Activated CD4-positive, alpha-beta T cell treated with anti-CD3 and anti-CD28 coated beads for 24 hours (primary cell): ENCODE results near the gene C19orf38.

ENCODE experiments used
- DNase-seq, 2 donors: peaks; one replicate each; pipeline ENCODE4 v3.0.0-alpha.2; 2020; ENCODE audit warnings: low read depth in 2 of 2

C19orf38 gene, protein sequence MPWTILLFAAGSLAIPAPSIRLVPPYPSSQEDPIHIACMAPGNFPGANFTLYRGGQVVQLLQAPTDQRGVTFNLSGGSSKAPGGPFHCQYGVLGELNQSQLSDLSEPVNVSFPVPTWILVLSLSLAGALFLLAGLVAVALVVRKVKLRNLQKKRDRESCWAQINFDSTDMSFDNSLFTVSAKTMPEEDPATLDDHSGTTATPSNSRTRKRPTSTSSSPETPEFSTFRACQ

DNA sequence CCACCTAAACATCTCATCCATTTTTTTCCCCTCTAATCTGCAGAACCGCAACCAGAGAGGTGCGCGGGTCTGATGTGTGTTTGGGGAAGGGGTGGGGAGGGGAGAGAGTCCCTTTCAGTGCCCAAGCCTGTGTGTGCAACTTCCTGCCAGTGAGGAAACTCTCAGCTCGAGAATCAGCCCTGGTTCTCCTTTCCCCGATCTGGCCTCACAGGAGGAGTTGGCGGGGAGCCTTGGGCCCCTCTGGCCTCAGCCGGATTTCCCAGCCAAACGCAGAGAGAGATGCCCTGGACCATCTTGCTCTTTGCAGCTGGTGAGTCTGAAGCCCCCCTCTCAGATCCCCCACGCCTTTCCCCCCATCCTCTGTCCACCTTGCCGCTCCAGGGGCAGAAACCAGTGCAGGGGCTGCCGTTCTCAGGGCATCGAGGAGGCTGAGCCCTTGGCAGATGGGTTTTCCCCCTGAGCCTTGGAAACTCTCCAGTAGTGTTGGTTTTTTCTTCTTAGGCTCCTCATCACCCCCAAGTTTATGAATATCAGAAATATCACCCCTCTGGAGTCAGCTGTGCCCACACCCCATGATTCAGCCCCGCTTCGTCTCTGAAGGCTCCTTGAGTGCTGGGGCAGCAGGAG, at the start of gene C19orf38:
Gene C19orf38, plus strand, starts transcription at position 186 of the 627 bp plus-strand sequence. Its CDS starts 94 bp downstream, at position 280.
- DNase-seq: no peak

DNA sequence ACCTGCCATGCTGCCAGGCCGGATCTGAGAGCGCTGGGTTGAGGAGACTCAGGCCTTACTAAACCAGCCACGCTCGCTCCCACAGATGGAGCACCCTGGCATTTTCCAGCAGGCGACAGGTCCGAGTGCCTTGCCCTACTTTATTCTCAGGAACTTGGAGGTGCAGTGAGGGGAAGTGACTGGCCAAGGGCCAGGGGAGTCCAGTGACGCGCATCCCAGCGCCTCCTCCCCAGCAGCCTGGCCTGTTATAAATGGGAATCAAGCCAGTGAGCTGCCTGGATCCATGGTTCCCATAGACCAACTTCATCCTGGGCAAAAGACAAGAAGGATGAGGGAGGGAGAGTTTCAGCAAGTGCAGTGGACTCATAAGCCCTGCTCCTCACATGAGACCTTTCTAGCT, 47.7 kb upstream of the C19orf38 start:
- DNase-seq: no peak

DNA sequence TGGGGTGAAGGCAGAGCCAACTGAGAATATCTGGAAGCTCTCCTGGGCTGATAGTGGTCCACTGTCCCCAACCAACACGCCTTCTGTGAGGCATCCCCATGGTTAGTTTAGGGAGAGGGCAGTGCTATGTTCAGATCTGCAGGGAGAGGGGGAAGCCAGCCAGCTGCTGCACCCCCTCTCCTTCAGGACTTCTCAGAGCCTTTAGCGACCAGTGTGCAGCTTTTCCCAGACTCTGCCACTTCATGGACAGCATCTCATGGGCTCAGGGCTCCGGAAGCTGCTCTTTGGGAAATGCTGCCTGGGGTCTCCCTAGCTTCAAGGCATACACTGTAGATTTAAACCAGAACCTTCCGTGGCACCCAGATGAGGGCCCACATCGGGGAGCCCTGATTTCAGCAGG, 45.7 kb upstream of the C19orf38 start:
- no peak for DNase-seq

DNA sequence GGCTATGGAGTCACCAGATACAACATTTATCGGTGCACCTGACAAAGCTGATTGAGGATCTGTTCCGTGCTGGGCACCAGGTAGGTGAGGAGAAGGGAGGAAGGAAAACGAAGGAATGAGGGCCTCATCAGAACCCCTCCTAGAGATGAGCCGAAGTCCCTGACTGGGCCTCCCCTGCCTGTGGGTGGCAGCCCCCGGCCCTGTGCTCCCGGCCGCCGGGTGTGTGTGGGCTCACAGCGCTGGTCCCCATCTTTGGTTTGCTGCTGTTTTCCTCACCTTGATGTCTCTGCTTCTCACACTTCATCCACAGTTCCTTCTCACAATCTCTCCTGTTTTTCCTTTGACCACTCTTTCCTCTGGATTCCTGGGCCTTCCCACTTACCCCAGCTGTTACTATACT, 45.0 kb upstream of the C19orf38 start:
- DNase-seq: no peak

DNA sequence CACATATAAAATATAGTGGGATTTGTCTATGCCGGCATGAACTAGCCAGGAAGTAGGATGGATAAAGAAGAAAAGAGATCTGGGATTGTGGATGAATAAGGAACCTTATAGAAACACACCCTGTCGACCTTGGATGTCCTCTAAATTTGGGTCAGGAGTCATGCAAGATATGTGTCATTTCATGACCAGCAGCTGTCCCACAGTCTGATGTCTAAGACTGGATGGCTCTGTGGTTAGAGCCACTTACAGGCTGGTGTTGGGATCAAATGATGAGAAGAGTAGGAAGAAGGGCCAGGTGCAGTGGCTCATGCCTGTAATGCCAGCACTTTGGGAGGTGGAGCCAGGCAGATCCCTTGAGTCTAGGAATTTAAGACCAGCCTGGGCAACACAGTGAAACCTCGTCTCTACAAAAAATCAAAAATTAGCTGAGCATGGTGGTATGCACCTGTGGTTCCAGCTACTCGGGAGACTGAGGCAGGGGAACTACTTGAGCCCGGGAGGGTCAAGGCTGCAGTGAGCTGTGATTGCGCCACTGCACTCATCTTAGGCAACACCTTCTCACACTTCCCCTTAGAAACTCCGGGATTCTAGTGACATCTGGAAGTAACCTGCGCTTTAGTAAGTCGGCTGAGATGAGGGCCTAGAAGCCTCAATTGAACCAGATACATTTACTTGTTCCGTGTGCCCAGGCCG, 43.0 kb upstream of the C19orf38 start:
- DNase-seq: no peak

DNA sequence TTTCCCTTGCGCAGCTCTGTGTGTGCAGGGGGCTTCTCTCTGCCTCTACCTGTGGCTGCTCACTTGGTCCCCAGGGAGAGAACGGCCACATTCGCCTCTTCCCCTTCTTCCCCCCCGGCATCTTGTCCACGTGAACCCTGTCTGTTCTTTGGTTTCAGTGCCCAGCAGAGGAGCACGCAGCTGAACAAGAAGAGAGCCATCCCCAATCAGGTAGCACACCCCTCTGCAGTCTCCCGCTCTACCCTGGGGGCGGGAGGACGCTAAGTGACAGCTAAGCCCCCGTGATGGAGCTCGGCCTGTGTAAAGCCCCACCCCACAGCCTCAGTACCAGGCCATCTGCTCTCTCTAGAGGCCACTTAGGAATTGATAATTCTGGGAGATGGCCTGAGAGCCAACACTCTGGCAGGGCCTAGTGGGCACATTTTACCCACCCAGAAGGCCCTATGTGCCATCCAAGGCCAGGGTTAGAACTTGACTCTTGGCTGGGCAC, 42.4 kb upstream of the C19orf38 start:
- no peak for DNase-seq

DNA sequence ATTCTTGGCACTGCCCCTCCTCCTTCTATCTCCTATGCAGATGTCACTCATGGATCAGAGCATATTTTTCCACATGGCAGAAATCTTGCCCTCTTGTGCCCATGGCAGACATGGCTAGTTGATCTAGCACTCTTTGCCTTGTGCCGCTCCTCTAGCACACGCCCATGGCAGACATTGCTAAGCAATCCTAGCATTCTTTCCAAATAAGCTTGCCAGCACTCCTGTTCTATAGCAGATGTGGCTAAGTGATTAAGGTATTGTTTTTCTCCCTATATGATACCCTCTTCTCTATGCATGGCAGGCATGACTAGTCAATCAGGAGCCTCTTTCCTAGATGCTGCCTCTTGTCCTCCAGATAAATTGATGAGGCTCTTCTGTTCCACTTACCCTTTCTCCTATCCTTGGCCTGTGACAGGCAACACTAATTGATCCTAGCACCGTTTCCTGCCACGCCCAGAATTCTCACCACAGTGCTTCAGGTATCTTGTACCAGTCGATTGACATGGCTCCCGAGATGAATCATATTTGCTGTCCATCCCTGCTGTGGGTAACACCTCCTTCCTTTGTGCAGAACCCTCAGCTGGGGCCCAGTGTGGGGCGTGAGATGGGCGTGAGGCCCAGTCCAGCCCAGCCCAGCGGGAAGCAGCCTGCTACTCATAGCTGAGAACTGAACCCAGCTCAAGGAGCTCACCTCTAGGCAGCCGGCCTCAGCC, 39.1 kb upstream of the C19orf38 start:
- no peak for DNase-seq

DNA sequence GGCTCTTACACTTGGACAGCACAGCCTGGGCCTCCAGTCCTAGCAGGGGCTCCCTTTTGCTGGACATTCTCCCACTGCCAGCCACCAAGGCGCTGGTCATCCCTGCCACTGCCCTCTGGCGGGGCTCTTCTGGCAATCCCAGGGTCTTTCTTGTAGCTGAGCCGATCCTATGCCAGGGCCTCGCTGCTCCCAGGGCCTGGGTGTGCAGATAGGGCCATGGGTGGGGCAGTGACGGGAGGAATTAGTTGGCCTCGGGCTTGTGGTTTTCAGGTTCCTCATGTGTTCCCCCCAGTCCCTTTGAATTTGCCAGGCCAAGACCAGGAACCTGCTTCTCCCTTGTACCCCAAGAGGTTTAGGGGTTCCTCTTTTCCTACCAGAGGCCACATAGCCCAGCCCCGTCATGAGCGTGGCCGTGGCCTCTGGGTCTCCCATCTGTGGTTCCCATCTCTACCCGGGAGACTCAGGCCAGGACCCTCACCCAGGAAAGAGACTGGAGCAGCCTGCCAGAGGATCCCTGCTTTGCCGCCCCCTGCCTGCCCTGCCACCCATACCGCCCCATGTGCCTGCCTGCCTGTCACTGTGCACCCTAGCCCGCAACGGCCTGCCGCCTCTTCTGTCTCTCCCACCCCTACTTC, 38.4 kb upstream of the C19orf38 start:
- no peak for DNase-seq

DNA sequence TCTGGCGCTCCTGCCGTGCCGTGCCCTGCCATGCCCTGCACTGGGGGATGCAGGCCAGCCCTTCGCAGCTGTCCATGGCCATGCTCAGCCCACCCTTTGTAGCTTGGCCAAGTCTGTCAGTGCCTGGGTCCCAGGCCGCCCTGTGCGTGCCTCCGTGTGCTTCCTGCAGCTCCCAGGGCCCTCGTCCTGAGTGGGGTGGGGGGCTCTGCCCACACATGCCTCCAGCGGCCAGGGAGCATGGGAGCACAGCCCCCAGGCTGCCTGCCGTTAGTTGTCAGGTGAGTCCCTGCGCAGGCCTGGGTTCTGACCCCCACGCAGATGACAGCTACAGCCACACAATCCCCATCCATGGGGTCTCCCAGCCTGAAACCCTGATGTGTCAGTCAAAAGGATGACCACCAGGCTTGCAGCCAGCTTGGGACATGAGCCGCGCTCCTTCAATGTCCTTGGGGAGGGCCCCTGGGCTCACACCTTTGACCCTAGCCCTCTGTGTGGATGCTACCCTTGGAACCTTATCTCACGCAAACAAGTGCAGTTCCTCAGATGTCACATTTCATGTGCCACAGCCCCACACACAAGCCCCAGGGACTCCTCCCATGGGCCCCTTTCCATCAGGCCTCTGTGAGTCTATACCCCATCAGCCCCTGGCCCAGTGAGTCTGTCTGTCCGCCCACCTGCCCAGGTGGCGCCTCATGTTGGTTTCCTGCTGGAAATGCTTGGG, 36.7 kb upstream of the C19orf38 start:
- DNase-seq: no peak

DNA sequence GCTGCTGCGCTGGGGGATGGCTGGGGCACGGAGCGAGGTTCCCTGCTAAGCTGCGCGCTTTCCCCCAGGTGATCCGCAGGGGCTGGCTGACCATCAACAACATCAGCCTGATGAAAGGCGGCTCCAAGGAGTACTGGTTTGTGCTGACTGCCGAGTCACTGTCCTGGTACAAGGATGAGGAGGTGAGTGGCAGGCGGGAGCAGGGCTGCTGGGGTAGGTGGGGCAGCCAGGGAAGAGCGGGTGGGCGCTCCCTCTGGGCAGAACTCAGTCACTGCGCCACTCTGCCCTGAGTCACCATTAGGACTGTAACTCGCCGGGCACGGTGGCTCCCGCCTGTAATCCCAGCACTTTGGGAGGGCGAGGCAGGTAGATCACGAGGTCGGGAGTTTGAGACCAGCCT, 36.0 kb upstream of the C19orf38 start:
- no peak for DNase-seq

DNA sequence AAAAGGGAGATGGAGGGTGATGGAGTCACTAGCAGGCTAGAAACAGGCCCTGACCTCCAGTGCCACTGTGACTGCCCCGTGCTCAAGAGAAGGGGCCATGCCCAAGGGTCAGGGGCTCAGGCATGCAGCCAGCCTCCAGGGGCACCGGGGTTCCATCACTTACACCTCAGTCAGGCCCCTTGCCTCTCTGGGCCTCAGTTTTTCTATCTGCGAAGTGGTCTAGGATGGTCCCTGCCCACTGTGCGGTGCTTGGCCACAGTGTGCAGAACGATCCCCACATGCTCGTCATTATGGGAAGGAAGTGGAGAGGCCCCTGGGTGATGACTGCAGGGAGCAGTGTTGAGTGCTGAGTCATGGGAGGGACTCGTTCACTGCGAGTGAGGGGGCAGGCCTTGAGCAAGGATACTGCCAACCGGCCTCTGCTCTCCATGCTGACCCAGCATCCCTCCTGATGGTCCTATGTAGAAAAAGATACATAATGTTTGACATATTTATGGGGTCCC, 35.3 kb upstream of the C19orf38 start:
- no peak for DNase-seq

DNA sequence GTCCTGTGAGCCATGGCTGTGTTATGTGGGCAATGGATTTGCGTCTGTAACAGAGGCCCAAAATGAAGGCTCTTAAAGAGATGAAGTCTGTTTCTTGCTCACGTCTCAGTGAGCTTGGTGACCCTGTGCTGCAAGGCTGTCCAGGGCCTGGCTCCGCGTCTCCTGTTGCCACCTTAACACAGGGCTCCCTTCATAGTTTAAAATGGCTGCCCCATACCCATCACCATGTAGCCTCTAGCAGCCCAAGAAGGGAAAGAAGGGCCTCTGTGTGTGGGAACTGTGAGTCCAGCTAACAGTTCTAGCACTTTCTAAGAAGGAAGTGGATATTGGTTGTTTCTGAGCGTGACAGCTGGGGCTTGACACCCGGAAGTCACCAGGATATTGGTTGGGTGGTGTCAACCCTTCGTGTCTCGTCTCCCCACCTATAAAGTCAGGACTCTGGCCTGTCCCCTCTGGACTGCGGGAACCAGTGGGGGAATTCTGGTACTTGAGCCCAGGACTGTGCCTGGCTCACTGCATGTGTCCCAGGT, 33.1 kb upstream of the C19orf38 start:
- no peak for DNase-seq

DNA sequence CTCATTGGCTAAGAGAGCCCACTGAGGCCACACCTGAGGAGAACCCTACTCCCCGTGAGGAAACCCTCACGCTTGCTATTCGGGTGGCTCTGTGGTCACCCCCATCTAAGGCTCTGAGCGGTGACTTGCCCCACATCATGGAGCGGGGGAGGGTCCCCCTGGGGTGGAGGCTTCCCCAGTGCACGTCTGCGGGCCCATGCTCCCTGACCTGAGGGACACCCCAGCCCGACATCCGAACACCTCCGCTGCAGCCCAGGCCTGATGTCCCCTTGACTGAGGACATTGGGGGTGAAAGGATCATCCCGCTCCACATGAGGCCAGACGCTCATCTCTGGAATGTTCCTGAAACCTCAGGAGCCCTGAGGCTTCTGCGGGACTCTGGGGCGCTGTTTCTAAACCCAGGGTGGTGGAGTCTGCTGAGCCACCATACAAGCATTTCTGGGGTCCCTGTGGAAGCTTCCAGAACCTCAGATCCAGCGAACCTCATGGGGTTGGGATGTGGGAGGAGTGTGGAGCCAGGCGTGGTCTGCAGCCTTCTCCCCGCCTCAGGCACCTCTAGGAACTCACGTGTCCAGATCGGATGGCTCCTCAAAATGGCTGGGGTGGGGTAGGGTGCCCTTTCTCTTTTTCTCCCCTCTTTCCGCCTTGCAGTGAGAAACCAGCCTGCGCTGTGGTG, 32.1 kb upstream of the C19orf38 start:
- no peak for DNase-seq

DNA sequence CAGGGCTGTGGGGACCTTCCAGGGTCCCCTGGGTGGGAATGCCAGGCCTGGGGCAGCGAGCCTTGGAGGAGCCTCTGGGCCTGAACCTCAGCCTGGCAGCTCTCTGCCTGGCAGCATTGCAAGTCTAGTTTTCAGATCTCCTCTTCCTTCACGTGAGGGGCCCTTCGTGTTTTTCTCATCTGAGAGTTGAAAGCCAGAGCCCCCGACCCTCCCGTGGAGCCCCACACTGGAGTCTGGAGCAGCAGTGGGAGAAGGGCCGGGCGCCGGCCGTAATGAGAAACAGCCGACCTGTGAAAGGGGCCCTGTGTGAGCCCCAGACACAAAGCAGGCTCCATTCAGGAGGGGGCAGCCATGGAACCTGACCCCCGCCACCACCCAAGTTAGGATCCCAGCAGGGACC, 31.5 kb upstream of the C19orf38 start:
- DNase-seq: no peak

DNA sequence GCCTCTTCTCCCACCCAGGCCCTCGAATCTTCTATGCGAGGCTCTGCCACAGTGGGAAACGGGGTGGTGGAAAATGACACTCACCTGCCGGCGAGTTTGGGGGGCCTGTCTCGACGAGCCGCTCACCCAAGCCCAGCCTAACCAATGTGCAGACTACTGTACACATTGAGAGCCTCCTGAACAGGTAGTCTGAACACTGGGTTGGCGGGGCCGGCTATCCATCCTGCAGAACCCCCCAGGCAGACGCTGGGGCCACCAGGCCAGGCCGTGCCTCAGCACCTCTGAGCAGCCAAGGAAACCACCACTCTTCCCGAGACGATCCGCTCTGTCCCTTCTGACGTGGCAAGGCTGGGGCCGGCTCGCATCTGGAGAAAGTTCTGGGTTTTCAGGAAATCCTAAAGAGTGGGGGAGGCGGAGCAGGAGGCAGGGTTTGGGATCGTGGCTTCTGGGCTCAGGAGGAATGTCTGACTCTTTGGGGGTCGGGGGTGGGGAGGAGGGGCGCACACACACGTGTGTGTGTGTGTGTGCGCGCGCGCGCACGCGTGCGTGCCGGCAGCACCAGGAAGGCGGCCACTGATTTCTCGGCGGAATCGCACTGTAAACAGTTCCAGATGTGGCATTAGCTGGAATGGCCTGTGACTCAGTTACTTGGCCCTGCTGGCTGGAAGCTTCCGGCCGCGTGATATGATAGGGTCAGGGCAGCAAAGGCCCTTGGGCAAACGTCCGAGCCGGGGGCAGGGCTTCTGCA, 30.8 kb upstream of the C19orf38 start:
- no peak for DNase-seq

DNA sequence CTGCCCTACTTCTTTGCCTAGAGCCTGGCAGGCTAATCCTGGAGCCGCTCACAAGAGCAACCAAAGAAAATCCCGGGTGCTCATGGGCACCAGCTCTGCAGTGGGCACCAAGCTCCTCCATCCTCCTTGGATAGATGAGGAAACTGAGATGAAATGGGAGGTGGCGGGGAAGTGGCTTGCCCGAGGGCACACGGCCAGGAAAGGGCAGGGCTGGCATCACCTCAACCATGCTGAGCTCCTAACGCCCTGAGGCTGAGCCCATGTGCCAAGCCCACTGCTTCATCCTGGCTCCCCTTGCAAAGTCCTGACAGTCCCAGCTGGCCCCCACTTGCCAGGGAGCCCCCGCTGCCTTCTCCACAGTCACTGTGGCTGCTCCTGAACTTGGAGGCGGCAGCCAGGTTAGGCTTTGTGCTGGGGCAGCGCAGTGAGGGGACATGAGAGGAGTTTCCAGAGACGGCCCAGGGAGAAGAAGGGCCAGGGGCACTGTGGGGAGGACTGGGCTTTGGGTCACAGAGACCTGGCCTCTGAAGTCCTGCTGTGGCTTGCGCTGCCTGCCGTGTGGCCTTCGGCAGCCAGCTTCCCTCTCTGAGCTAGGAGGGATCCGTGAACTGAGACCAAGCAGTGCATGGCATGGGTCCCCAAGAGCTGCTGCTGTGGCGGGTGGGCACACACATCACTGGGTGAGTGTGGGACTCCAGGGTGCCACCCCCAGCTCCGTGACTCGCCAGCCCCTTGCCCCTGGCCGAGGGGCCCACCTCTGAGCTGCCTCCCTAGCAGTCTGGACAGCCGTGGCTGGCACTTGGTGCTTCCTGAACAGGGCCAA, 29.7 kb upstream of the C19orf38 start:
- DNase-seq: no peak

DNA sequence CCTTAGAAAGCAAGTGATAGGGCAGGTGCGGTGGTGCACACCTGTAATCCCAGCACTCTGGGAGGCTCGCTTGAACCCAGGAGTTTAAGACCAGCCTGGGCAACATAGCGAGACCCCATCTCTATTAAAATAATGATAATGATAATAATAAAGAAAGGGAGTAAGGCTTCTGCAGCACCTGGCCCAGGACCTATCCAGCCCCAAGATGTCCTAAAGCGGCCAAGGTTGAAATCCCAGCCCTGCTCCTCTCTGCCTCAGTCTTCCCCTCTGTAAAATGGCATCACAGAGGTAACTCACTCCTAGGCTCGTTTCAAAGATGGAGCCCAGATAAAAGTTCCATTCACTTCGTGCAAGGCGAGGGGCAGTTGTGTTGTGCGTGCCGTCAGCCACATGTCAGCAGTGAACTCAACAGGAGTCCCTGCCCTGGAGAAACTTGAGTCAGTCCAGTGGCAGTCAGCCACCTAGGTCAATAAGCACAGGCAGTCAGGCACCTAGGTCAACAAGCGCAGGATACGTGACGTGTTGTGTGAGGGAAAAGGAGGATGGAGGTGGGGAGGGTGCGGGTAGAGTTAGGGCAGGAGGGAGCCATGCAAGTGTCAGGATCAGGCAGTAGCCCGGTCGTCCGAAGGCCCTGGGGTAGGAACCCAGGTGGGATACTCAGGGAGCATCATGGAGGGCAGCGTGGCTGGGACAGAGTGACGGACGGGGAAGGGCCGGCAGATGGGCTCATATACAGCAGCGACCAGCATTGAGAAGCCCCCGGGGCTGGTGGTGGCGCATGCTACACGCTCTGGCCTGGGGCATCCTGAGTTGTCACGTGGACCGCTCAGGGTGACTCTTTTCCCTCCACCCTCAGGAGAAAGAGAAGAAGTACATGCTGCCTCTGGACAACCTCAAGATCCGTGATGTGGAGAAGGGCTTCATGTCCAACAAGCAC, 28.8 kb upstream of the C19orf38 start:
- no peak for DNase-seq
